ENCODE measurements around the gene ZBTB7B. TPM values are rescaled to one million over a fixed set of nuclear protein-coding genes. Genes with fewer than 3 reads are reported as not detected.

ZBTB7B gene
- total and polyA plus RNA-seq, 9 of the 15 experiments (the other 6 are each of a cell fraction or from before 2014, with no cell fraction given), result 0.04 to 46.5 (median 15.2) TPM

GRCh38 chr1:155008015-155008941 is 5.7 kb downstream of the ZBTB7B start (continued):
- no peak for TF ChIP-seq FIP1L1 (IDR thresholded peaks at IDR 0.05; ENCODE audit: low read depth, low read length, poor library complexity, severe bottlenecking)
- no peak for TF ChIP-seq SNAPC5 (CRISPR knock-in tag; IDR thresholded peaks at IDR 0.05)
- TF ChIP-seq TCF7 (IDR thresholded peaks at IDR 0.05; ENCODE audit: borderline replicate concordance), result 0 out of 2 replicates have a peak, but pooled peaks have one; percentile 45
- TF ChIP-seq POLR2H (tag; IDR thresholded peaks at IDR 0.05; ENCODE audit: low read depth), result no peak
- TF ChIP-seq ZNF124 (CRISPR knock-in tag; IDR thresholded peaks at IDR 0.05), result no peak
- peak; percentile 82 for TF ChIP-seq EGR1 (conservative IDR thresholded peaks at IDR 0.05)
- TF ChIP-seq ZNF699 (CRISPR knock-in tag; IDR thresholded peaks at IDR 0.05; ENCODE audit: insufficient replicate concordance), result no peak
- TF ChIP-seq GABPB2 (CRISPR knock-in tag; conservative IDR thresholded peaks at IDR 0.05), result no peak
- peak; percentile 60 for TF ChIP-seq VEZF1 (CRISPR knock-in tag; IDR thresholded peaks at IDR 0.05)
- no peak for TF ChIP-seq USF2 (CRISPR knock-in tag; IDR thresholded peaks at IDR 0.05)
- no peak for TF ChIP-seq ATF7 (IDR thresholded peaks at IDR 0.05)
- no peak for TF ChIP-seq CLOCK (CRISPR knock-in tag; IDR thresholded peaks at IDR 0.05; ENCODE audit: borderline replicate concordance)
- no peak for TF ChIP-seq ETV5 (CRISPR knock-in tag; IDR thresholded peaks at IDR 0.05; ENCODE audit: low read depth)
- no peak for TF ChIP-seq PHF20 (IDR thresholded peaks at IDR 0.05; ENCODE audit: partially characterized antibody)
- TF ChIP-seq EZH2 (IDR thresholded peaks at IDR 0.05; ENCODE audit: borderline replicate concordance, low read depth, low read length), result no peak
- TF ChIP-seq TRIM24 (IDR thresholded peaks at IDR 0.05), result peak in 1 of 2 experiments; percentile 32; a peak in 1 of 4 replicates
- TF ChIP-seq NCOA6 (IDR thresholded peaks at IDR 0.05), result no peak

All from K562 (cell line).